Myocyte (in vitro differentiated cells): ENCODE results near the gene EIF4E3. TPM values are rescaled to one million over a fixed set of nuclear protein-coding genes. Genes with fewer than 3 reads are reported as not detected.

Source experiments
- DNase-seq: peaks from one replicate; pipeline ENCODE4 v3.0.0-alpha.2; 2012; ENCODE audit warnings: low read depth
- total RNA-seq: library from RNA; depleted of rRNA; stranded (reverse); fragments of >200 nt; gene quantifications from 2 replicates; pipeline ENCODE4 v1.2.3, GENCODE V29; 2014

Gene EIF4E3
- total RNA-seq, 1 donor from 2014 or later: 0.64 TPM

GRCh38 chr3:71650372-71650771, 74.8 kb downstream of the EIF4E3 start:
- no peak for DNase-seq

- DNase-seq: no peak
Observed at GRCh38 chr3:71649757-71650156, 75.4 kb downstream of the EIF4E3 start.

DNA sequence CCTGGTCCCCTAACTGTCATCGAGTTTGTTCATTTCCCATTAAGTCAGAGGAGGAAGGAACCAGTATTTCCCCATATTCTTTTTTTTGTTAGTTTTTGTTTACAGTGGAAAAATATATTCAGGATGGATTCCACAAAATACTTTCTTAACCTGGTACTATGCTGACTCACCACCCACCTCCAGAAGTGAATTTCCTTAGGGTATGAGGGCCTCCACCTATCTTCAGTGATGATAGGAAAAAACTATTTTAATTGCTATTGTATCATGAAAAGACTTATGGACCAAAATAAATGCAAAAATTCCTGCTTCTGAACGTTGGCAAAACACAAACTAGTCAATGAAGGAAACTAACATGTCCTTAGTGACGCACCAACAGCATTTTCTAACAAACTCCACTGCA, 77.5 kb downstream of the EIF4E3 start:
- no peak for DNase-seq

DNA sequence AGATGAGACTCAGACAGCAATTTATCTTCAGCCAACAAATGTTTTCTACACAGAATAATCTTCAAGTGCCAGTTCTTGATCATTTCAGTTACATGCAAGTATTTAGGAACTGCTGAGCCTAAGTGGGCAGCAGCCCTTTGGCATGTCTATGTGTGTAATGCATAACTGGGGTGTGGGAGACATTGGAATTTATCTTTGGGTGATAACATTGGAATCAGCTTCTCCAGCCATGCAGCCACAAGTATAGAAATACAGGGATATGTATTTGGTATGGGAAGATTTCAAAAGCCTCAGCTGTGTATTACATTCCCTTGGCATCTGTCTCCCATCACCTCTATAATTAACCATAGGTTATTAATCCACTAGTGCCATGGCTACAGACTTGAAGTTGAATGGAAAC, 78.2 kb downstream of the EIF4E3 start:
- DNase-seq: no peak

GRCh38 chr3:71645140-71645539, 80.1 kb downstream of the EIF4E3 start:
- DNase-seq: no peak

DNA sequence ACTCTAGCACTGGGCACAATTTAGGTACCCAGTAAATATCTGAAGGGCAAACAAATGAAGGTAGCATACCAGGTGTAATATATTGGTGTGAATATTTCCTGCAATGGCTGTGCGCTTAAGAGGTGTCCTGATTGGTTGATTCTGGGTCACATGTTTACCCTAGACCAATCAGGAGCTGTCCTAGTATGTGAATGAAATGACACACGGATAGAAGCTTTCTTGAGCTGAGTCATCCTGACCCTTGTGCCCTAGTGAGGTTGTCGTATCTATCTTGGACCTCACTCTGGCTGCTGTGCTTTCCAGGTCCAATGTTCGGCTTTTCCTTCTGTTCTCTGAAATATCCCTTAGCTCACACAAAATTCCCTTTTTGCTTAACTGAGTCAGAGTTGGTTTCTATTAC, 83.5 kb downstream of the EIF4E3 start:
- no peak for DNase-seq

GRCh38 chr3:71640331-71640983, 84.7 kb downstream of the EIF4E3 start:
- DNase-seq: no peak

DNA sequence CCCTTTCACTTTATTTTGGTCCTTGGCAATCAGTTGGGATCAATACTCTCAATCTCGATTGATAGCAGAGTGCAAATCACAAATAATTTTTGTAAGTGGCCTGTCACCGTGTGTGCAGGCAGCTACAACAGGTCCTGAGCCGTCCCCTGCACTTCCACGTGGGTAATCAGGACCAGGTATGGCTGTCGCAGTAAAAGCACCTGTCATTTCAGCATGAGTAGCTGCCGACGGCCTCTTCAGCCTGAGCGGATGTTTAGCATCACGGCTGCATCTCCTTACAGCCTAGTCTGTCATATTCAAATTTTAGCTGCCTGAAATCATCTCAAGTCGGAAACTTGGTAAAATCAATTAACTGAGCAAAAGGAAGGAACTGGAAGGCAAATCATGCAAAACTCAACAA, 88.7 kb downstream of the EIF4E3 start:
- no peak for DNase-seq

- no peak for DNase-seq
Observed at GRCh38 chr3:71636001-71636400, 89.2 kb downstream of the EIF4E3 start.

DNA sequence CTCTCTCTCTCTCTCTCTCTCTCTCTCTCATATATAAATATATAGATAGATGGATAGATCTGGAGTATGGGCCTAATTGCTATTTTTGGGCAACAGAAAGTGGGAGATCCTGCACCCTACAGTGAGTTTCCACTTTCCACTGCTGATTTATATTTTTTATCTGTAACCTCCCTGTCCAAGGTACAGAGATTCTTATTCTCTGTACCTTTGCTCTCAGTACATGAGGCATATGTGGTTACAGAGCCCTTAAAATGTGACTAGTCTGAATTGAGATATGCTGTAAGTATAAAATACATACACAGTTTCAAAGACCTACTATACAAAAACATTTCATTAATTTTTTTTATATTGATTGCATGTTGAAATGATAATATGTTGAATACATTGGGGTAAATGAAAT, 90.5 kb downstream of the EIF4E3 start:
- no peak for DNase-seq

GRCh38 chr3:71629711-71630110, 95.5 kb downstream of the EIF4E3 start:
- DNase-seq: no peak

DNA sequence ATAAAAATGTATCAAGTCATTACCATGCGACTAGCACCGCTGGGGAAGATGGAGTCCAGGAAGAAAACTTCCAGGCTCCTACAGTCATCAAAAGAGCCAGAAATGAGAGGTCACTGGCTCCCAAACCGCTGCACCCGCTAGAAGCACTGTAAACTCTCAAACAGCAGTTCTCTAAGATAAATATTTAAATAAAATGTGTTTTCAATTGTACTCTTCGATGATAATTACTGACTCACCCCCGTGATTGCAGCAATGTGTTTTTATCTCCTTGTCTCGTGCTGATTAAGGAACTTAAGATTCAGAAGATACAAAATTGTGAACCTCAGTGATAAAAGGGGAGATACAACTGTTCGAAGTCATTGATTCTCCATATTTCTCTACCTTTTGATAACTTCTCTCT, 95.9 kb downstream of the EIF4E3 start:
- no peak for DNase-seq

DNA sequence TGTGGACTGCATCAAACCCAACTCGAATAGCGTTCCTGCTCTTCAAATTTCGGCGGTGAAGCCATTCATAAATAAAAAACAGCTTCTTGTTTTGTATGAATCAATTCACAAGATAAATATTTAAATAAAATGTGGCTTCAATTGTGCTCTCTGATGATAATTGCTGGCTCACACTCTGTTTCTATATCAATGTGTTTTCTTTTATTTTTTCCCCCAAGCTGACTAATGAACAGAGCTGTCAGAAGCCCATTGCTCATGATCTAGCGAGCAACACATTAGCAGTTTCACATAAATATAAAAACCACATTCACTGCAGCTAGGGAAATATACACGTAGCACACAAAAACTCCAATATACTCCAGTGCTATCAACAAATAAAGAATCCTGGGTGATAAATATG, 96.7 kb downstream of the EIF4E3 start:
- DNase-seq: no peak

DNA sequence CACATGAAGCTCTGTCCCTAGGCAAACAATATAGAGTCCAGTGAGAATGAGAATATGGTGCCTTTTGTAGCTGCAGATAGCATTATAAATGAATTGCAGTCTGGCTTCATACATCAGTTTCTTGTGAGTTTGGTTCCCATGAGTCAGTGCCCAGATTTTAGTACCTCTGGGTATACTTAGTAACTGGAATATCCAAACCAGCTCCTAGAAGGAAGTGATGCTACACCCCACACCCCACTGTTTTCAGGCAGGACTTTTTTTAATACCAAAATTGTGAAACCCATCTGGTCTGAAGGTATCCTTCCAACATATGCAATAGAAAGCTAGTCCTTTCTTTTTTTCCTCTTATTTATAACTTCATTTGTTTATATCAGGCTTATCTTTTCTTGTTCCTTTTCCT, 99.5 kb downstream of the EIF4E3 start:
- DNase-seq: no peak

Other genes with a start within 250 kb of the EIF4E3 start
- 17.9 and 28.8 TPM in 2 replicates for gene FOXP1, start 141.7 kb downstream of the EIF4E3 start, total RNA-seq
- gene GPR27, start 28.5 kb upstream of the EIF4E3 start, total RNA-seq: not detected in 2 replicates
- gene PROK2, start 59.7 kb upstream of the EIF4E3 start, total RNA-seq: not detected in 2 replicates